OCI-LY7 (cell line): Measurements from ENCODE around the gene TMEM72.

Experiments used
- CTCF ChIP-seq: fragments of 200-600 bp; sonication (generic); conservative IDR thresholded peaks from 2 replicates; pipeline ENCODE4 v1.5.1; 2014; ENCODE audit warnings: mild to moderate bottlenecking, antibody characterized with exemption, low read length, moderate library complexity, mixed read lengths
- EZH2phosphoT487 ChIP-seq: fragments of 200-600 bp; sonication (generic); IDR thresholded peaks from 2 replicates; pipeline ENCODE4 v1.6.1; 2018; ENCODE audit warnings: low read depth, borderline replicate concordance, mild to moderate bottlenecking, mixed run types, antibody characterized with exemption, low read length, moderate library complexity, mixed read lengths

DNA sequence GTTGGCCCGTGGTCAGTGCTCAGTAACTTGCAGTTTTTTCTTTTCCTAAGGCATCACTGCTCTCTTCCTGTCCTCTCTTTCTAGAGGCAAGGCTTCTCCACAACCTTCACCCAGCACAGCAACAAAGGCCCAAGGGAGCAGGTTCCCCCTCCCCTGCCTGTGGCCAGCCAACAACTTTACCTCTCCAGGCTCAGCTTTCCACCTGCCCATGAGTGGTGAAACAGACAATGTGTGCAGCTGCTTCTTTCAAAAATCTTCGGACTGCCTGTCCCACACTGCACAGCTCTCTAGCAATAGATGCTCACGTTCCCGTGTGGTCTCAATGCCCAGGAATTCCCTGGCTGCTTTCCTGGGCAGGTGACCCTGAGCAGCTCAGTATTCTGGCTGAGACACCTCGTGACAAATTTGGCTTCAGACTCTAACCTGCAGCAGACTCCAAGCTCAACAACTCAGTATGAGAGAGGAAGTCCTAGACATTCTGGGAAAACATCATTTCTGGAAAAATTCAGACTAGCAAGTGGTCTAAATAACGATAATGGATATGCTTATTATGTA, 28.9 kb upstream of the TMEM72 start:
- TF ChIP-seq CTCF (no peak), EZH2phosphoT487 (no peak)
